Colonic mucosa (tissue), 4 donors: ENCODE results near the gene DDX18. TPM values are rescaled to one million over a fixed set of nuclear protein-coding genes. Genes with fewer than 3 reads are reported as not detected.
A peak's percentile ranks its signal among the peaks of the same experiment; 100 is the strongest.

ENCODE experiments used
- DNase-seq: peaks from one replicate; pipeline ENCODE4 v3.0.0-alpha.2; 2020
- H3K27ac ChIP-seq: fragments of 200-600 bp; one replicate; pipeline ENCODE4 v1.8.0; 2021
- H3K27me3 ChIP-seq: fragments of 200-600 bp; one replicate; pipeline ENCODE4 v1.8.0; 2021
- H3K36me3 ChIP-seq: fragments of 200-600 bp; one replicate; pipeline ENCODE4 v1.8.0; 2021
- H3K4me1 ChIP-seq: fragments of 200-600 bp; one replicate; pipeline ENCODE4 v1.8.0; 2021; ENCODE audit warnings: mild to moderate bottlenecking
- H3K4me3 ChIP-seq: fragments of 200-600 bp; one replicate; pipeline ENCODE4 v1.8.0; 2021
- H3K9ac ChIP-seq, 2 donors: one replicate each; pipeline ENCODE4 v1.7.0; 2013; ENCODE audit warnings: control low read depth in 2 of 2, low read depth in 2 of 2, low read length in 2 of 2
- H3K9me3 ChIP-seq: fragments of 200-600 bp; one replicate; pipeline ENCODE4 v1.8.0; 2021
- intact Hi-C: fragments of 100-400 bp; cut with DNase I; formaldehyde crosslinking; loops from one replicate; pipeline ENCODE4 v1.14.1; 2022
- total RNA-seq, 2 donors: library from RNA; stranded (reverse); fragmentation: NEBNext Ultra II Directional in 1 of 2; extraction: Animal tissue kit (Norgen Biotek cat#: 25700) in 1 of 2; gene quantifications; one replicate each; pipeline ENCODE4 v1.2.1, GENCODE V29; 2021
- TF ChIP-seq, protein P1 (sequence below): fragments of 200-600 bp; IDR thresholded peaks from one replicate; pipeline ENCODE4 v1.8.0; 2022; ENCODE audit warnings: antibody characterized with exemption, mild to moderate bottlenecking
- donor health status: healthy.
- donor health status: DM: no; HTN: no; CAD: no.
- donor health status: DM: no; HTN: no; CAD: no.

Gene DDX18
- total RNA-seq, 2 donors from 2014 or later, result 42.0 to 63.3 TPM

DNA sequence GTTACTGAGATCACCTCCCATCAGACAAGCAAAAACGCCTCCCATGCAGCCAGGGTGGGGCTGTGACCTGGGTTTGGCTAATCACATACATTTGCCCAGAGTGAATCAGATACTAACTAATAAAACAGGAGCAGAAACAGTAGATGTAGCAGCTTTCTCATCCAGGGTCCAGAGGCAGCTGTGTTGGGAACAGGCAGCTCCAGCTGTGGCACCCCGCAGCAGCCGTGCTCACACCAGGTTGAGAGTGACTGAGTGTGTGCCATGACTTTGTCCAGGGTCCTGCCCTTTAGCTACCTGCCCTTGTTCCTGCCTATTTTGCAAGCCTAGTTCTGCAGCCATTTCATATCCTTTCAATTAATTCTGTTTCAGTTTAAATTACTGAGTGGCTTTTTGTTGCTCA, 20.5 kb downstream of the DDX18 start:
- no peaks in the 10 kb centered on the region for H3K36me3 ChIP-seq
- no peak overlapping the region for H3K9ac ChIP-seq
- no peak overlapping the region for H3K27ac ChIP-seq
- no peak for DNase-seq
- TF ChIP-seq, protein P1, sequence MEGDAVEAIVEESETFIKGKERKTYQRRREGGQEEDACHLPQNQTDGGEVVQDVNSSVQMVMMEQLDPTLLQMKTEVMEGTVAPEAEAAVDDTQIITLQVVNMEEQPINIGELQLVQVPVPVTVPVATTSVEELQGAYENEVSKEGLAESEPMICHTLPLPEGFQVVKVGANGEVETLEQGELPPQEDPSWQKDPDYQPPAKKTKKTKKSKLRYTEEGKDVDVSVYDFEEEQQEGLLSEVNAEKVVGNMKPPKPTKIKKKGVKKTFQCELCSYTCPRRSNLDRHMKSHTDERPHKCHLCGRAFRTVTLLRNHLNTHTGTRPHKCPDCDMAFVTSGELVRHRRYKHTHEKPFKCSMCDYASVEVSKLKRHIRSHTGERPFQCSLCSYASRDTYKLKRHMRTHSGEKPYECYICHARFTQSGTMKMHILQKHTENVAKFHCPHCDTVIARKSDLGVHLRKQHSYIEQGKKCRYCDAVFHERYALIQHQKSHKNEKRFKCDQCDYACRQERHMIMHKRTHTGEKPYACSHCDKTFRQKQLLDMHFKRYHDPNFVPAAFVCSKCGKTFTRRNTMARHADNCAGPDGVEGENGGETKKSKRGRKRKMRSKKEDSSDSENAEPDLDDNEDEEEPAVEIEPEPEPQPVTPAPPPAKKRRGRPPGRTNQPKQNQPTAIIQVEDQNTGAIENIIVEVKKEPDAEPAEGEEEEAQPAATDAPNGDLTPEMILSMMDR, result no peak
- no peak overlapping the region for H3K4me3 ChIP-seq
- no peaks in the 10 kb centered on the region for H3K9me3 ChIP-seq
- H3K4me1 ChIP-seq, result no peaks in the 10 kb centered on the region
- intact Hi-C loops, result no loop called here
- H3K27me3 ChIP-seq, result no peaks in the 10 kb centered on the region

DNA sequence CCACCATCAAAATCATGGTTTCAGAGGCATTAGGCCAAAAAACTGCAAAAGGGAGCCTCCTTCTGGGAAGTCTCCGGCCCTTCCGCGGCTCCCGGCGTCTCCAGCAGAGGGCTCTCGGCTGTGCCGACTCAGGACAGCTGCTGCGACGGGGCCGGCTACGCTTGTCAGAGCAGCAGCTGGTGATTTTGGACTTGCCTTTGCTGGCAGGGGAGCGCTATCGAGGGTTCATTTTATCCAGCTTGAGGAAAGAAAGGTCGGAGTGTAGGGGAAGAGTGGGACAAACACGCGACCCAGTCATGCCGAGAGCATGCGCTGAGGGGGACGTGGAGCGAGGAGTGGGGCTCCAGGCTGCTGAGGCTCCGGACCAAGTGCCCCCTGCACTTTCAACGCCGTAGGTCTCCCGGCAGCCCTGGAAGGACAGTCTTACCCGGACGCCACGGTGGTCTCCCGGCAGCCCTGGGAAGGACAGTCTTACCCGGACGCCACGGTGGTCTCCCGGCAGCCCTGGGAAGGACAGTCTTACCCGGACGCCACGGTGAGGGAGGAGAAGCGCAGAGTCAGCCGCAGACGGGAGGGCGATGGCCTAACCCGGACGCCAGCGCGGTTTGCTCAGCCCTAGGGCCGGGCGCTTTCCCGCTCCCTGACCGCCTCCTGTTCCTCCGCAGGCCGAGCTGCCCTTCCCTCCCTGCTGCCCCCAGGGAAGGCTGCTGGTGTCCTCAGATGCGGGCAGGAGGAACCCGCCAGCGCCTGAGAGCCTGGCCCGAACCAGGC, 21.7 kb downstream of the DDX18 start:
- H3K27me3 ChIP-seq, result no peaks in the 10 kb centered on the region
- peak; percentile 77 for DNase-seq
- TF ChIP-seq, protein P1, result peak; percentile 66
- no peaks in the 10 kb centered on the region for H3K36me3 ChIP-seq
- H3K27ac ChIP-seq, result no peak overlapping the region
- H3K4me3 ChIP-seq, result peak overlapping the region; percentile 30
- H3K9me3 ChIP-seq, result no peaks in the 10 kb centered on the region
- no peak overlapping the region for H3K9ac ChIP-seq
- H3K4me1 ChIP-seq, result no peaks in the 10 kb centered on the region
- intact Hi-C loops, result loop anchor here (2.0 kb wide), 1 partner anchor 167 kb away; no protein-coding TSS in a partner anchor

DNA sequence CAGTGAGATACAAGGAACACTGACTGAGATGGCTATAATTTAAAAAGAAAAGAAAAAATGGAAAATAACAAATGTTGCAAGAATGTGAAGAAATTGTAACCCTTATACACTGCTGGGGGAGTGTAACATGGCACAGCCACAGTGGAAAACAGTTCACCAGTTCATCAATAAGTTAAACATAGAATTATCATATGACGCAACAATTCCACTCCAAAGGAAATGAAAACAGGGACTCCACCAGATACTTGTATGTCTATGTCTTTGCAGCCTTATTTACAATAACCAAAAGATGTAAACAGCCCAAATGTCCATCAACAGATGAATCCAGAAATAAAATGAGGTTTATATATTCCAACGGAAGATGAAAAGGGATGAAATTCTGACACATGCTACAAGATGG, 30.8 kb downstream of the DDX18 start:
- no peak for DNase-seq
- Histone ChIP-seq H3K9me3 (no peaks in the 10 kb centered on the region), H3K27me3 (no peaks in the 10 kb centered on the region), H3K4me1 (no peaks in the 10 kb centered on the region), H3K9ac (no peak overlapping the region), H3K4me3 (no peak overlapping the region), H3K36me3 (no peaks in the 10 kb centered on the region), H3K27ac (no peak overlapping the region)
- TF ChIP-seq, protein P1, result no peak
- intact Hi-C loops, result no loop called here

DNA sequence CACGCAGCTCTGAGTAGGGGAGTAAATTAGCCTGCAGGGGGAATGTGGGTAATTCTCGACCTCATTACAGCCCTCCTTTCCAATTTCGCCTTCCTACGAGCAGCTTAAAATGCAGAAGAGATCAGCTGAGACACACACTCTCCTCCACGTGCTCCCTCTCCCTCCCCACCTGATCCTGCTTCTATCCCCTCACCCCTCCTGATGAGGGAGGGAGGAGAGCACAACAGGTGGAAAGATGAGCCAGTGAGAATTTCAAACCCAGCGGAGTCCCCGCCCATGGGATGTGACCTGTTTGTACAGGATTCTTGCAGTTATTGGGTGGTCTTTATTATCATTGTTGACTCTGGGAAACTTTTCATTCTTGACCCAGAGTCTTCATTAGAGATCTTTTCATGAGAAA, 35.5 kb downstream of the DDX18 start:
- H3K27ac ChIP-seq, result no peak overlapping the region
- no peak overlapping the region for H3K4me3 ChIP-seq
- H3K27me3 ChIP-seq, result peaks cover 4% of the 10 kb centered on the region
- TF ChIP-seq, protein P1, result no peak
- H3K9ac ChIP-seq, result no peak overlapping the region
- H3K9me3 ChIP-seq, result no peaks in the 10 kb centered on the region
- intact Hi-C loops, result no loop called here
- no peaks in the 10 kb centered on the region for H3K36me3 ChIP-seq
- no peak for DNase-seq
- H3K4me1 ChIP-seq, result no peaks in the 10 kb centered on the region

DNA sequence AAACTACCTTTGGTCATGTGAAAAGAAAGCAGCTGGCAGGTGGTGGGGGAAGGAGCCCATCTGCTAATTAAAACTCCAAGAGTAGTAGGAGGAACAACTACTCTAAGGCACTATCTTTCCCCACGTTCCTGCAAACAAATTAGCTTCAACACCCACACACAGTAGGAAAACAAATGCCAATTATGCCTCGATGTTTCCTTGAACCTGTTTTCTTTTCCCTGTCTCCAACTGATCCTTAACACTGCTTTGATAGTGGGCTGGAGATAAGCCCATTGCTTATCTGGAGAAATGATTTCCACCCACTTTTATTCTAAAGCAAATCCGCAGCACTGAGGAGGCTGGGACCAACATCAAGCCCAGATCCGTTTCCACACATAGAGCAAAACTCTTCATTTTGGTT, 36.0 kb downstream of the DDX18 start:
- Histone ChIP-seq H3K4me1 (no peaks in the 10 kb centered on the region), H3K4me3 (no peak overlapping the region), H3K9ac (no peak overlapping the region), H3K36me3 (no peaks in the 10 kb centered on the region), H3K27ac (no peak overlapping the region), H3K27me3 (peaks cover 4% of the 10 kb centered on the region), H3K9me3 (no peaks in the 10 kb centered on the region)
- TF ChIP-seq, protein P1, result no peak
- no peak for DNase-seq
- intact Hi-C loops, result no loop called here
